HepG2 (cell line): ENCODE data around the gene GPR62. TPM values are rescaled to one million over a fixed set of nuclear protein-coding genes. Genes with fewer than 3 reads are reported as not detected.

Experiments
- ARID2 ChIP-seq: sonication (generic); formaldehyde crosslinking; IDR thresholded peaks from 2 replicates; pipeline ENCODE4 v1.8.1; 2022; ENCODE audit warnings: mild to moderate bottlenecking, missing genetic modification reagents, borderline replicate concordance
- ARNT2 ChIP-seq: sonication (generic); formaldehyde crosslinking; IDR thresholded peaks from 2 replicates; pipeline ENCODE4 v1.8.0; 2022; ENCODE audit warnings: mild to moderate bottlenecking, low read depth, missing genetic modification reagents, moderate library complexity
- BCL6 ChIP-seq: IDR thresholded peaks from 2 replicates; pipeline ENCODE4 v1.6.1; 2016; ENCODE audit warnings: missing genetic modification reagents, missing compliant biosample characterization
- CHCHD3 ChIP-seq: sonication (generic); formaldehyde crosslinking; IDR thresholded peaks from 2 replicates; pipeline ENCODE4 v1.8.0; 2022; ENCODE audit warnings: mild to moderate bottlenecking, missing genetic modification reagents, moderate library complexity
- DMAP1 ChIP-seq: IDR thresholded peaks from 2 replicates; pipeline ENCODE4 v1.6.1; 2016
- ERF ChIP-seq: IDR thresholded peaks from 2 replicates; pipeline ENCODE4 v1.6.1; 2018; ENCODE audit warnings: missing biosample characterization, missing genetic modification reagents
- FOXP4 ChIP-seq: sonication (generic); formaldehyde crosslinking; IDR thresholded peaks from 2 replicates; pipeline ENCODE4 v1.4.0; 2020; ENCODE audit warnings: missing genetic modification reagents
- GABPB1 ChIP-seq: IDR thresholded peaks from 2 replicates; pipeline ENCODE4 v1.6.1; 2016; ENCODE audit warnings: mild to moderate bottlenecking, missing genetic modification reagents, moderate library complexity, missing compliant biosample characterization
- GTF3A ChIP-seq: sonication (generic); formaldehyde crosslinking; conservative IDR thresholded peaks from 2 replicates; pipeline ENCODE4 v1.4.0; 2020; ENCODE audit warnings: mild to moderate bottlenecking, missing genetic modification reagents
- HDAC2 ChIP-seq: sonication (generic); formaldehyde crosslinking; IDR thresholded peaks from 2 replicates; pipeline ENCODE4 v1.4.0; 2020; ENCODE audit warnings: missing genetic modification reagents
- HINFP ChIP-seq: sonication (generic); formaldehyde crosslinking; IDR thresholded peaks from 2 replicates; pipeline ENCODE4 v1.4.0; 2020; ENCODE audit warnings: low read depth, mild to moderate bottlenecking, missing genetic modification reagents
- KDM5A ChIP-seq: fragments of 200-600 bp; sonication (generic); IDR thresholded peaks from 2 replicates; pipeline ENCODE4 v1.7.0; 2018; ENCODE audit warnings: antibody characterized with exemption, mild to moderate bottlenecking, low read length, borderline replicate concordance
- MATR3 ChIP-seq: sonication (generic); formaldehyde crosslinking; IDR thresholded peaks from 2 replicates; pipeline ENCODE4 v1.4.0; 2020; ENCODE audit warnings: missing genetic modification reagents
- NFE2 ChIP-seq: sonication (generic); formaldehyde crosslinking; IDR thresholded peaks from 2 replicates; pipeline ENCODE4 v1.4.0; 2020; ENCODE audit warnings: missing genetic modification reagents
- REXO4 ChIP-seq: sonication (generic); formaldehyde crosslinking; IDR thresholded peaks from 2 replicates; pipeline ENCODE4 v1.8.0; 2022; ENCODE audit warnings: missing genetic modification reagents, mild to moderate bottlenecking, borderline replicate concordance
- RFX1 ChIP-seq: fragments of 450-650 bp; IDR thresholded peaks from 2 replicates; pipeline ENCODE4 v1.6.1; 2017
- TSC22D2 ChIP-seq: sonication (generic); formaldehyde crosslinking; IDR thresholded peaks from 2 replicates; pipeline ENCODE4 v1.5.1; 2020; ENCODE audit warnings: missing genetic modification reagents, mild to moderate bottlenecking, borderline replicate concordance
- ZKSCAN1 ChIP-seq: fragments of 150-350 bp; IDR thresholded peaks from 2 replicates; pipeline ENCODE4 v1.6.1; 2014; ENCODE audit warnings: low read length
- ZNF34 ChIP-seq: sonication (generic); formaldehyde crosslinking; IDR thresholded peaks from 2 replicates; pipeline ENCODE4 v1.4.0; 2020; ENCODE audit warnings: mild to moderate bottlenecking, missing genetic modification reagents, borderline replicate concordance
- ZNF510 ChIP-seq: sonication (generic); formaldehyde crosslinking; IDR thresholded peaks from 2 replicates; pipeline ENCODE4 v1.4.0; 2020; ENCODE audit warnings: low read depth, mild to moderate bottlenecking, missing genetic modification reagents
- ZNF598 ChIP-seq: sonication (generic); formaldehyde crosslinking; IDR thresholded peaks from 2 replicates; pipeline ENCODE4 v1.5.1; 2020; ENCODE audit warnings: mild to moderate bottlenecking, missing genetic modification reagents, borderline replicate concordance
- ZNF660 ChIP-seq: sonication (generic); formaldehyde crosslinking; IDR thresholded peaks from 2 replicates; pipeline ENCODE4 v1.5.1; 2020; ENCODE audit warnings: mild to moderate bottlenecking, low read depth, missing genetic modification reagents, borderline replicate concordance
- ZNF761 ChIP-seq: sonication (generic); formaldehyde crosslinking; conservative IDR thresholded peaks from 2 replicates; pipeline ENCODE4 v1.4.0; 2020; ENCODE audit warnings: mild to moderate bottlenecking, missing genetic modification reagents
- ZSCAN20 ChIP-seq: sonication (generic); formaldehyde crosslinking; IDR thresholded peaks from 2 replicates; pipeline ENCODE4 v1.4.0; 2020; ENCODE audit warnings: missing genetic modification reagents, mild to moderate bottlenecking, borderline replicate concordance
- ZSCAN5A ChIP-seq: sonication (generic); formaldehyde crosslinking; IDR thresholded peaks from 2 replicates; pipeline ENCODE4 v1.8.0; 2022; ENCODE audit warnings: mild to moderate bottlenecking, missing genetic modification reagents, borderline replicate concordance
- polyA plus RNA-seq, 8 experiments: library from polyadenylated mRNA; depleted of rRNA in 3 of 8; stranded (reverse) in 7 of 8; unstranded in 1 of 8; fragments of >200 nt; fragmentation: Illumina TruSeq in 4 of 8; extraction: Trizol in 4 of 8; gene quantifications; 2 replicates each; pipeline versions ENCODE4 v1.2.1 to v1.2.3, GENCODE V29; 2011 to 2016; ENCODE audit warnings: low read depth in 4 of 8, missing spikeins in 1 of 8, mixed read lengths in 1 of 8; ENCODE audit not compliant: insufficient read depth in 1 of 8
- total RNA-seq, 5 experiments: library from RNA; depleted of rRNA; stranded (reverse); fragments of >200 nt; fragmentation: Illumina TruSeq; extraction: Trizol; gene quantifications; 2 replicates each; pipeline ENCODE4 v1.2.3, GENCODE V29; 2016; ENCODE audit warnings: low read depth in 1 of 5
- TF ChIP-seq, protein P1 (sequence below): sonication (generic); formaldehyde crosslinking; IDR thresholded peaks from 2 replicates; pipeline ENCODE4 v1.8.0; 2022; ENCODE audit warnings: mild to moderate bottlenecking, missing genetic modification reagents, moderate library complexity

Gene GPR62
- total and polyA plus RNA-seq, 2 of the 13 experiments (the other 11 are each of a cell fraction or from before 2014, with no cell fraction given) = not detected

- TF ChIP-seq ZNF34 (CRISPR knock-in tag) (no peak), GTF3A (no peak), FOXP4 (CRISPR knock-in tag) (no peak), ERF (CRISPR knock-in tag) (peak; percentile 4), BCL6 (CRISPR knock-in tag) (no peak), MATR3 (no peak), DMAP1 (CRISPR knock-in tag) (no peak), TSC22D2 (CRISPR knock-in tag) (no peak), ZNF660 (CRISPR knock-in tag) (no peak), ARNT2 (no peak), ZKSCAN1 (no peak), ZNF598 (CRISPR knock-in tag) (no peak), REXO4 (no peak), HDAC2 (CRISPR knock-in tag) (no peak), ARID2 (no peak), KDM5A (no peak), ZSCAN20 (CRISPR knock-in tag) (peak; percentile 58; the same call in 1 of the 2 replicates), RFX1 (no peak), CHCHD3 (no peak), ZNF510 (no peak), NFE2 (no peak), GABPB1 (CRISPR knock-in tag) (peak; percentile 67), ZSCAN5A (CRISPR knock-in tag) (no peak), ZNF761 (no peak), HINFP (CRISPR knock-in tag) (no peak)
- TF ChIP-seq, protein P1, sequence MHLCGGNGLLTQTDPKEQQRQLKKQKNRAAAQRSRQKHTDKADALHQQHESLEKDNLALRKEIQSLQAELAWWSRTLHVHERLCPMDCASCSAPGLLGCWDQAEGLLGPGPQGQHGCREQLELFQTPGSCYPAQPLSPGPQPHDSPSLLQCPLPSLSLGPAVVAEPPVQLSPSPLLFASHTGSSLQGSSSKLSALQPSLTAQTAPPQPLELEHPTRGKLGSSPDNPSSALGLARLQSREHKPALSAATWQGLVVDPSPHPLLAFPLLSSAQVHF (CRISPR knock-in tag) = no peak
Observed at GRCh38 chr3:51974963-51975851, 20.0 kb downstream of the GPR62 start, which contains the start of gene ABHD14A (continued).
